ENCODE results near the gene APC.

GRCh38 chr5:112763165-112763564, 25.5 kb downstream of the APC start:
- TF ChIP-seq CHD4 (IDR thresholded peaks at IDR 0.05) (no peak), CTCF (IDR thresholded peaks at IDR 0.05 in 2 of 3, conservative IDR thresholded peaks at IDR 0.05 in 1 of 3; ENCODE audit: control insufficient read depth in 2 of 3, extremely low read depth in 1 of 3, insufficient read depth in 1 of 3, low read depth in 3 of 3, low read length in 3 of 3) (no peak), CBFB (IDR thresholded peaks at IDR 0.05; ENCODE audit: low read depth) (no peak), TAF1 (IDR thresholded peaks at IDR 0.05; ENCODE audit: borderline replicate concordance, low read depth, low read length) (no peak), BACH1 (IDR thresholded peaks at IDR 0.05; ENCODE audit: borderline replicate concordance) (no peak), CREM (IDR thresholded peaks at IDR 0.05; ENCODE audit: low read depth) (no peak), ZNF24 (IDR thresholded peaks at IDR 0.05) (no peak), SP1 (IDR thresholded peaks at IDR 0.05; ENCODE audit: low read depth, low read length) (no peak), EP300 (IDR thresholded peaks at IDR 0.05; ENCODE audit: borderline replicate concordance in 1 of 2, control insufficient read depth in 1 of 2, low read depth in 2 of 2, low read length in 2 of 2) (no peak), CEBPB (IDR thresholded peaks at IDR 0.05; ENCODE audit: borderline replicate concordance in 1 of 2, low read depth in 2 of 2, low read length in 2 of 2) (no peak)

All from GM12878 (cell line).